HG03175 (cell line): ENCODE data around the gene RNU1-4.
"Not testable (repeated sequence)": the region's sequence is repeated elsewhere in the genome, so short reads cannot be mapped to it uniquely, and the experiment has no call there.

Experiments
- ATAC-seq: cut with Tn5 transposase; IDR thresholded peaks from one replicate; pipeline ENCODE4 v1.9.1; 2021; ENCODE audit warnings: mild to moderate bottlenecking, moderate library complexity; ENCODE audit not compliant: unreplicated experiment

RNU1-4 gene

DNA sequence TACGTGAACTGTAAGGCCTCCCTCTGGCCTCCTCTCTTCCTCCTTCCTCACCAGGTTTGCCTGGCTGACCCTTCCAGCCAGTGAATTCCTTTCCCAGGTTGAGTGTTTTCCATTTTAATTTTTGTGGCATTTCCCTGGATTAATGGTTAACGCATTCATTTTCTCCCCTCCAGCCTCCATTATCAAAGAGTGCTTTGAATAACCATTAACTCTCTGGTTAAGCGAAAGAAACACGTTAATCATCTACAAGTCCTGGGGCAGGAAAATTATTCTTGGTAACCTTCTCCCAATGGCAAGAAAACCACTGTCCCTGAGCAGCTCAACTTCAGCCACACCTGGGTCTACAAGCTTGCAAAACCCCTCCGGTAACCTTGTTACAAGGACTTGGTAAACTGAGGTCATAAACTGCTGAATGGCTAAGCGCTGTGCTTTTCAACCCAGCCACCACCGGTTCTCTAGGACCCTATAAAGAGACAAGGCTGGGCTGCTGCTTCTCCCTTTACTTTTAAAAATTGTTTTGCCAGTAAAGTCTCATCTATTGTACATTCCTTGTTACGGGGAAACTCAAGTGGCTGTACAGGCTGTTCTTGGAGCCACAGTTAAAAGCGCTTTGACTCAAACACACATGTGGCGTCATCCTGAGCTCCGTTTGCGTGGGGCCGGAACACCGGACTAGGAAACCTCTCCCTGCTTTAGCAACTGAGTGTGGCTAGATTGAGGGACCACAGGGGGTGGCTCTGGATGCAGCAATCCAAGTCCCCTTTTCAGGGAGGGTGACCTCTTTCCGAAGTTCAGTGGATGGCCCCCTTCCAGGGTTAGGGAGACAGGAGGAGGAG, 24.7 kb downstream of the RNU1-4 start:
- ATAC-seq = not testable (repeated sequence)

DNA sequence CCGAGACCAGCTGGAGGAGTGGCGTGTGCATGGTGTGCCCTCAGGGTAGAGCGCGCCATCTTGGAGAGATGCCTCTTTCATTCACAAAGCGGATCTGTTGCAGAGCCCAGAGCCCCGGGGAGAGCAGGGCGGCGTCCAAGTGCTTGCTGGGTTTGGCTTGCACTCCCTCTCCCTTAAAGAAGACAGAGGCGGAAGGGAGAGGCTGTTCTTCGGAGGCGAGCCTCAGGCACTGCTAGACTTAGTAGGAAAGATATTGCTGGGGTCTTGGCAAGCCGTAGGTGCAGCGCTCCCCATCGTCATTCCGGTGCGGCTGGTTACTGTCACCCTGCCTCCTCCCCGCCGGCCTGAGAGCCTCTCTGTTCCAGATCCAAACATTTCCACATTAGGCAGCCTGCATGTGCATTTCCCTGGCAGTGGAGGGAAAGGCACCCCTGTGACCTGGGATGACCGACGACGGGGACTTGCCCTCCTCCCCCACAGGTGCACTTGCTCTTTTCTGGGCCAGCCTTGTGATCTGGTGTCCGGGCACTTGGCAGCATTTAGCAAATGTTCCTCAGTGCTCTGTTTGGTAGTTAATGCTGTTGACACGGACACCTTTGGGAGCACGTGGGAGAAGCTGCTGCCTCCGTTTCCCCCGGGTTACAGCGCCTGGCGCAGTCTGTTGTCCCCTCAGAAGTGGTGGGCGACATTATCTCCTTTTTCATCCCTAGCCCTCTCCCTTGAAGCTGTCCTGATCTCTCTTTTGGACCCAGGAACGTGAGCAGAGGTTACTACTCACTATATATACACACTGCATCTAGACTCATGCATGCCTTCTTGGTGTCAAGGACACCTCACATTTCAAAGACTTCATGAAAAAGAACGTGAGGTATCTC, 25.7 kb downstream of the RNU1-4 start:
- not testable (repeated sequence) for ATAC-seq

DNA sequence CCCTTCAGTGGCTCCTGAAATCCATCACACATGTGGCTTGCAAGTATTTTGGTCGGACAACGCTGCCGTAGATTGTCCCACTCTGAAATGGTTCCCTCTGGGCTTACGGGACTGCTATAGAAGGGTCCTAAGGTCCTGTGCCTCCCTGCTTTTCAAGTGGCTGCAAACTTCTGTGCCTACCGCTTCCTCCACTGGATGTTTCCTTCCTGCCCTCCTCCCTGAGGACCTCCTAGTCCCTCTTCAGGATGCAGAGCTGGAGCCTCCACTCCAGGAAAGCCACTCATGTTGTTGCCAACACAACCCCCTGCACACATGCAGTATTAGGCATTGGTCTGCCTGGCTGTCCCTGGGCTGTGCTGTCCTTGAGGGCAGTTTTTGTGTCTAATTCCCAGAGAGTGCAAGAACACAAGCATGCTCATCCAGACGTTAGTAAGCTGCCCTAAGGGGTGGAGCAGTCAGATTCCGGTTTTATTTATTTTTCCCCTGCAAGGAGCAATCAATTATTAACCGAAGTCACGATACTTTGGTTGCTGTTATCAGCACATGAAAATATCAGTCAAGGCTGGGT, 26.5 kb downstream of the RNU1-4 start:
- ATAC-seq = not testable (repeated sequence)

DNA sequence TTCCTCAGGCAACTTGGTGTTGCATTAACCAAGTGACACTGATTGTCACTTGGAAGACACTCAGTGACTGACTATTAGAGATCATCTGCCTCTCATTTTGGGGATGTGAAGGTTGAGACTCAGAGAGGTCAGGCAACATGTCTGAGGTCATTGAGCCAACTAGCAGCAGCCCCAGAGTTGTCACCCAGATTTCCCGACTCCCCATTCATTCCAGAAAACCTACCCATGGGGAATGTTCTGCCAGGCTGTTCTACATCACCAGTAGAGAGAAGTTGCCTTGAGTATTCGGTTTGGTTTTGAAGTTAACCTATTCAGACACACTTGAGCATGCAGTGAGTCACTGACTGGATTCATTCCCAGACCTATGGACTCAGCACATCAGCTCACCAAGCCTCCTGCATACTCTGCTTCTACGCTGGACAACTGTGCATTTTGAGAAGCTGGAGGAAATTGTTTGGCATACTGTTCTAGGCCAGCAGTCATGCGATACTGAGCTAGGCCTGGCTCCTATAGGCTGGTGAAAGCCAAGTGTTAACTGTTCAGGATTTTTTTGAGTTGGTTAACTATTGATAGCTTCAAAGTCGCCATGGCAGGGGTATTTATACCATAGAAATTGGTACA, 29.9 kb downstream of the RNU1-4 start:
- not testable (repeated sequence) for ATAC-seq

DNA sequence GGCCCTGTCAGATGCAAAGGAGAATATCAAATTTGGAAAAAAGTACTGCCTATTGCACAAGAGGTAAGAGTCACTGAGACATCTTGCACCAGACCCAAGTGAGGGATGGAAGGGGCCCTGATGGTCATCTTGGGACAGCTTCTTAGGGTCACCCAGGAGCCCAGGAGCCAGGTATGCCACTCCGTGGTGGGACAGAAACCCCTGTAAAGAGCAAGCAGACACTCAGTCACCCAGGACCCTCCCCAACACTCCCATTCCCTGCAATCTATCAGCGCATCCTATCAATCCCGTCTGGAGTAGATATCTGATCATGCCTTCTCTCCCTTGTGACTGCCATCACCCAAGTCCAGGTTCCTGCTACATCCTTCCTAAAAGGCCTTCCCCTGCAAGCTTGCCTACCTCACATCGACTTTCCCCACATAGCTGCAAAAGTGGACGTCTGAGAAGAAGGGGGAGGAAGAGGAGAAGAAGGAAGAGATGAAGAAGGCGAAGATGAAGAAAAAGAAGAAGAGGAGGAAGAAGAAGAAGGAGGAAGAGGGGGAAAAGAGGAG, 30.7 kb downstream of the RNU1-4 start:
- ATAC-seq = not testable (repeated sequence)

DNA sequence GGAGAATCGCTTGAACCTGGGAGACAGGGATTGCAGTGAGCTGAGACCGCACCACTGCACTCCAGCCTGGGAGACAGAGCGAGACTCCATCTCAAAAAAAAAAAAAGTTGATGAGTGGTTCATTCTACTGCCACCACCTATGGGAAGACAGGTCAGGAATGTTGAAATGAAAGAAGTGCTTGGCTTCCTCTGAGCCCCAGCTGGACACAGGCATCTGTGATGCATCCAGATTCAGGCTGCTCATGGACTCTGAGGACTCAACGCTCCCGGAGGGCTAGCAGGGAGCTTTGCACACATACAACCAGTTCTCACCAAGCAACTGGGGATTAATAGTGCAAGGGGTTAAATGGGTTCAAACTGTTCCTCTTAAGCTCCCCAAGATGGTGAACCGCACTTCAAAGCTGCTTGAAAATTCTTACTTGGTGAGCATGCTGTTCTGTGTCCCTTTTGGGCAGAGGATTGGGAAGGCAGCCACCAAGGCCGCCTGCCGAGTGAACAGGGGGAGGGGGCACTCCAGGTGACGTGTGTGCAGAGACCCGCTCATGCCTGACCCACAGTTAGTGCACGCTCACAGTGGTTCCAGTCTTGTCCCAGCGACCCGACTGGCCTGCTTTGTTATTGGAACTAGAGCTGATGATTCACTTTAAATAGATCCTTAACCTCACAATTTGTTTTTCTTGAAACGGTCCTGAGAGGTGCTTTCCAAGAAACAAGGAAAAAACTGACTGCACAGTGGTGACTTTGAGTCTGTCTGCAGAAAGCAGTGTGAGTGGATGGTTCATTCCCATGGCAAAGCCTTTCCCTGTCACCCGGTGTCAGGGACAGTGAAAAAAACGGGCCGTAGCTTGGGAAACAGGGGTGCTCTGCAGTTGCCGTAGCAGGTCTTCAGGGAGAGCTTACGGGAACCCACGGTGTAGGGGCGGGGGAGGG, 32.2 kb downstream of the RNU1-4 start:
- not testable (repeated sequence) for ATAC-seq

DNA sequence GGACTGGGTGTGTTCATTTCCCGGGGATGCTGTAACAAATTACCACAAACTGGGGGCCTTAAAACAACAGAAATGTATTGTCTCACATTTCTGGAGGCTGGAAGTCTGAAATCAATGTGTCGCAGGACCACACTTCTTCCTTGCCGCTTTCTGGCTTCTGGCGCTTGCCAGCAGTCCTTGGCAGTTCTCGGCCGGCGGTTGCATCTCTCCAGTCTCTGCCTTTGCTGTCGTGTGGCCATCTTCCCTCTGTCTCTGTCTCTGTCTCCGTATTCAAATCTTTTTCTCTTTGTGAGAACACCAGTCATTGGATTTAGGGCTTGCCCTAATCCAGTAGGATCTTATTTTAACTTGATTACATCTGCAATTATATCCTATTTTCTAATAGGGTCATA, 32.9 kb downstream of the RNU1-4 start:
- not testable (repeated sequence) for ATAC-seq

DNA sequence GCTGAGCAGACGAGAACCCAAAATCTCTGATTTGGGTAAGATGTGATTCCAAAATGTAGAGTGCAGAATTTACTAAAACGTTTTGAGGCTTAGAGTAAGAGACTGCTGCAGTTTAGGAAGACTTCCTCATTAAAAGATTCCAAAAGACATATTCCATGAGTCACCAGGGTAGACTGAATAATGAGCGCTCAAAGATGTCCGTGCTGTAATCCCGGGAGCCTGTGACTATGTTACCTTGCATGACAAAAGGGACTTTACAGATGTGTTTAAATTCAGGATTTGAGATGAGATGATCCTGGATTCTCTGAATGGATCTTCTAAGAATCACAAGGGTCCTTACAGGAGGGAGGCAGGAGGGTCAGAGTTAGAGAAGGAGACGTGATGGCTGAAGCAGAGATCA, 33.4 kb downstream of the RNU1-4 start:
- ATAC-seq = not testable (repeated sequence)

DNA sequence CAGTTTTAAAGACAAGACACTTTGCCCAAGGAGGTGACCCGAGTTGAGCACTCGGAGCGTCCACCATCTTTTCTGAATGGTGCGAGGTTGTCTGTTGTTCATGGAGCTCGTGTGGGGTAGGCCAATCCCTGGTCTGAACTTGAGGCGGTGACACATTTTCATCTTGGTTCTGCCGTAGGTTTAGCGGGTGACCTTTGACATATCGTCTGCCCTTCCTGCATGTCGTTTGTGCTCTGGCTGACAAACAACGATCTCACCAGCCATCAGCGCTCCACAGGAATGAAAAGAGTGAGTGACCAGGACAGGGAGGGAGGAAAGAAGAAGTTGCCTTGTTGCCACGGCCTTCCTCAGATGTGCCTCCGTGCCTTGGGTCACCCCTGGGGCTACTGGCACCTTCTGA, 34.5 kb downstream of the RNU1-4 start:
- ATAC-seq = not testable (repeated sequence)

DNA sequence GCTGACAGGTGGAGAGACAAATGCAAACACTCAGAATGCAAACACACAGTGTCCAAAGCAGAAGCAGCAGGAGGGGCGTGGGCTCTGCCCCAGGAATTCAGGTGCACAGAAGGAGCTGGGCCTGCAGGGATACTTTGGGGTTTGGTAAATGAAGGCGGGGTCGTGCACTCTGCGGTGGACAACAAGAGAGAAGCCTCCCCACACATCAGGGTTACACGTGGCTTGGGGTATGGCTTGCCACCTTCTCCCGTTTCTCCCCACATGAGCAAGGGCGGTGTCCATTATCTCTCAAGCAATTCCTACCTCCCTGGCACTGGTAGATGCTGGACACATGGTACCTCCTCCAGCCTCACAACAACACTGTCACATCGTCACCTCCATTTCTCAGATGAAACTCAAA, 35.0 kb downstream of the RNU1-4 start:
- ATAC-seq = not testable (repeated sequence)

DNA sequence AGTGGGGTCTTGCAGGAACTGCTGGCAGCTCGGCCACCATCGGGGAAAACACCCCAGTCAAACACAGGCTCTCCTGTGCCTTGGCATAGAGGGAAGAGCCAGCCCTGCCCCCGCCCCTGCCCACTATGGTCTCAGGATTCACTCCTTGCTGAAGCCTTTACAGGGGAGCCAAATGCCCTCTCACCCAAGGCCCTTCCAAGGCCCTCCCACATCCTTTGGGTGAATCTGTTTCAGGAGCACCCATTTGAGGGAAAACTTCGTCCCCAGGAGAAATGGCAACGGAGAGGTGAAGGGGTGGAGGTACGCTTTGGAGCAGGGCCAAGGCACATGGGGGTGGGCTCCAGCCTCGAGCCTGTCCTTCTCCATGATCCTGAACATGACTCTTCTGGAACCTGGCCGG, 35.9 kb downstream of the RNU1-4 start:
- ATAC-seq = not testable (repeated sequence)

DNA sequence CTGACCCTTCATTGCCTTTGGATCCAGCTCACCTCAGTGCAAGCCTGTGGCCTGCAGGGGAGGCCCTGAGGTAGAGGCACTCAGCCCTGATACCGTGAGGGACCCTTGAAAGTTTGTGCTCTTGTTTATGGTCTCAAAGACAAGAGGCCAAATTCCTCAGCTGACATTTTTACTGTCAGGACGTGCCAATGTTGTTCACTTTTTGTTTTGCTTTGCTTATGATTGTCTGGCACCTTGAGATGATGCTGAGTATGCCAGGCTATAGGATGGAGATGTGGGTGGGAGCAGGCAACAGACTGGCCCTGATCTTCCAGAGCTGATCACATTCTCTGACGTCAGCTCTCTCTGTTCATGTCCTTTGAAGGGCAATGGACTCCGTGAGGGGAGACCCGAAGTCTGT, 36.5 kb downstream of the RNU1-4 start:
- ATAC-seq = not testable (repeated sequence)

DNA sequence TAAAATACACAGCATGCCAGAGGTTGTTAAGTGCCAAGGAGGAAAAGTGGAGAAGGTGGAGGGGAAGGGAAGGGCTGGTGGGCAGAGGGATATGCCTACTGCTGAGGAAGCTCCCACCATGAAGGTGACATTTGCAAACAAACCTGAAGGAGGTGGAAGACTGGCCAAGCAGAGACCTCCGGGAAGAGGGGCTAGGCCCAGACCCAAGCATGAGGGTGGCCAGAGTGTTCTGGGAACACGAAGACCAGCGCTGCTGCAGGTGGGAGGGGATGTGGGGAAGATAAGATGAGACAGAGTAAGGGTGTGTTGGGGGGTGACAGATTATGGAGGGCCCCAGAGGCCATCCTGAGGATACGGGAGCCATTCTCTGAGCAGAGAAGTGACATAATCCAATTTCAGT, 37.5 kb downstream of the RNU1-4 start:
- not testable (repeated sequence) for ATAC-seq

DNA sequence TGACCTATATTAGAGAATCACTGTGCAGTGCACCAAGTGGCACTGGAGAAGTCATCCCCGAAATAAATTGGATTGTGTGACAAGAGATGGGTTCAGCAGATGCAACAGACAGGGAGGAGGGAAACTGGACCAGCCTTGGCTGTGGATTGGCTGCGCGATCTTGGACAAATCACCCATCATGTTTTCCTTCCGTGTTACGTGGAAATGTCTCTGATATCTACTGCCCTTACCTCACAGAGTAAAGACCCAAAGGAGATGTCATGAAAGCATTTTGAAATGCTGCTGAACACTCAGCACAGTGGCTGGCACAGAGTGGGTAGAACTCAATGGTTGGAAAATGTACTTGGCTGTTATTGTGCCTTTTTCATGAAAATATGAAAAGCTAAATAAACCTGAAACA, 39.2 kb downstream of the RNU1-4 start:
- not testable (repeated sequence) for ATAC-seq

DNA sequence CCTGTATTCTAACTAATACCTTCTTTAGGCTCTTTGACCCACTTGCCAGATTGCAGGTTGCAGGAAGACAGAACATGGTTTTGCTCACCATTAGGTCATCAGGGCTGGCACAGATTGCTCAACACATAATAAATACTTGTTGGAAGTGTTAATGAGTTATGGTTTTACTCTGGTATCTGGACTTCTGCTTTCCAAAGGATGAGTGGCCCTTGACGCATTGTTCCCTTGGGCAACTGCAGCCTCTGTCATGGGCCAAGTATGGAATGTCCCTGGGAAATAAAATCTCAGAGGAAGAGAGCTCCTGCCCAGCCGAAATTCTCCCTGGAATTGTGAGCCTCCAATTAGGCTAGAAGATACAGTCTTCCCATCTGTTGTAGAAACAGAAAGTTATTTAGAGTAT, 40.7 kb downstream of the RNU1-4 start:
- not testable (repeated sequence) for ATAC-seq

DNA sequence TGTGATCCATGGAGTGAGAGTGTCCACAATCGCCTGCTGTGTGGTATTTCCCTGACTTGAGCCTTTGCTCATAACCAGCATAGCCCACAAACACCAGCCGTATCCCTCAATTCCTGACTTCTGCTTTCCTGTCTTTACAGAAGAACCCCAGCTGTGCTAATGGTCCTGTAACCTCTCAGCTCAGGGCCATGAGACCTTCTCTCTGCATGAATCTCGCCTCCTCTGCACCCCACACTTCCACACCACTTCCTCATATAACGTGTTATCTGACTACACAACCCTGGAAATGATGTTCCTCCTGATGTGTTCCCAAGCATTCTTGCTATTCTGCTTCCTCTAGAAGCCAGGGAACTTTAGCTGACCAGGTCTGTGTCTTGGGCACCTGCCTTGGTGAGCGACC, 41.3 kb downstream of the RNU1-4 start:
- ATAC-seq = not testable (repeated sequence)

DNA sequence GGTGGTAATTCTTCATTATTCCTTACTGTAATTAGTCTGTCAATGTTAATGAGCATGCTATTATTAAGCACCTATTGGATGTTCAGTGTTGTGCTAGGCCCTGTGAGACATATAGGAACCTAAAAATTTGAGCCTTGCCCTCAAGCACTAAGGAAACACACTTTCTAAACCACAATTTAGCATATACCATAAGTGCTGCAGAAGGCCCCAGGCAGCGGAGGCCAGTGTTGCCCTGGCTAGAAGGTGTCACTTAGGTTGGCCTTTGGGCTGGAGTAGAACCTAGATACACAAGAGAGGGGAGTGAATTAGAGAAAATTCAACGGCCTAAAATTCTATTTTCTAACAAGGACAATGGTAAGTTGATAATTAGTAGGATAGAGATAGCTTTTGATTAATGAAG, 44.6 kb downstream of the RNU1-4 start:
- not testable (repeated sequence) for ATAC-seq

DNA sequence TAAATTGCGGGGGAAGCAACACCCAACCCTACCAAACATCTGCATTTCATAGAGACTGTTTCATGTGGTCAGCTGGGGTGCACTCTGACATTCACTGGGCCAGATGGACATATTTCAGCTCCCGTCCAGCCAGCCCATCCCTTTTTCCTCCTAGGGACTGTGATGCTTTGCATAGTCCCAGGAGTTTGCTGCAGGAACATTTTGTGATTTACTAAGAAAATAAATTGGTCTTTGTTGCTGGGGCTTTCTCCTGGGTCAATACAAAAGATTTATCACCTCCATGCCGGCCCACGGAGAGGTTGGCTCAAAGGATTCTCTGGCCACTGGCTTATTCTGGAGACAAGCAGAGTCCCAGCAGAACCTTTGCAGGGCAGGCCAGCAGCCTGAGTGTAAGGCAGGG, 46.0 kb downstream of the RNU1-4 start:
- not testable (repeated sequence) for ATAC-seq

DNA sequence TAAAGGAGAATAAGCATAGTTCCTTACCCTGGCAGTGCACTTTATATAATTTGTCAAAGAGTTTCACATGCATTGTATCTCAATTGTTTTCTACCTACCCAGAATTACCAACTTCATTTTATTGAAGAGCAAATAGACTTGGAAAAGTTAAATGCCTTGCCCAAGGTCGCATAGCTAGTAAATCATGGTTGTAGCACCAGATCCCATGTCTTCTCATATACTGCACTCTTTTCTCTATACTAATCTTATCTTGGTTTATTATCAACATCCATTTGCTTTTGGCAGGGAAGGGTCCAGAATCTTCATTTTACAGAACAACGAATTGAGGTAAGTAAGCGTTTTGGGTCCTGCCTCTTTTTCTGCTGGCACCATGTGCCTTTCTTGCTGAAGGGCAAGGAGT, 46.9 kb downstream of the RNU1-4 start:
- not testable (repeated sequence) for ATAC-seq

DNA sequence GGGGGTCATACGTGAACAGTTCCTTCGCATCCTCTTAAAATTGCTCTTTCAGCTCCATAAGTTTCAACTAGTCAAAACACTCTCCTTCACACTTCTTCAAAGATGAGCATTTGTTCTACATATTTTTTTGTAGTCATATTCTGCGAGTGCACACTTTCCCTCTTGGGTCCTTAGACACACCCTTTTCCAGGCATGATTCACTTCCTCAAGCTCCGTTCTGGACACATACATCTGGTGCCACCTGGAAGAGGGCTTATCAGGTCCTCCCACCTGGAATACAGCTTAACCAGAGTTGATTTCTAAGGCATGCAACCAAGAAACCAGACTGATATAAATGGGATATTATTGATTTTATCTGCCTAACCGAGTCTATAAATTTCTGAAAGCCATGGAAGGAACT, 47.4 kb downstream of the RNU1-4 start:
- ATAC-seq = not testable (repeated sequence)
